ENCODE measurements around the gene SARS2.
A peak's percentile ranks its signal among the peaks of the same experiment; 100 is the strongest.
"Not testable (repeated sequence)": the region's sequence is repeated elsewhere in the genome, so short reads cannot be mapped to it uniquely, and the experiment has no call there.

Gene SARS2

DNA sequence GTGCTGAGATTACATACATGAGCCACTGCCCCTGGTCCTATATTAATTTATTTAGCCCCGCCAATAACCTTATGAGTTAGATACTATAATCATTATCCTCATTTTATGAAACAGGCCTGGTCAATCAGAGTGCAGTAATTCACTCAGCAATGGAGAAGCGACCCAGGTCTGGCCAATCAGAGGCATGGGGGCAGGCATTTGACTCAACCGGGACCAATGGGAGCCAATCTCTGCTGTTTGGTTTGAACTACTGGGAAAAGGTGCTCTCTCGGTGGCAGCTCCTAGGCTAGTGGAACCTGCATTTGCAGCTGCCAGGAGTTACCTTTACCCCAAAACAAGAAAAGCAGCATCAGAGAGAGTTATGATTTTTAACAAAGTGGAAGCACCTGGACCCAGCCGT, 37.7 kb downstream of the SARS2 start:
- no peak for DNase-seq (ENCODE audit: low read depth)

DNA sequence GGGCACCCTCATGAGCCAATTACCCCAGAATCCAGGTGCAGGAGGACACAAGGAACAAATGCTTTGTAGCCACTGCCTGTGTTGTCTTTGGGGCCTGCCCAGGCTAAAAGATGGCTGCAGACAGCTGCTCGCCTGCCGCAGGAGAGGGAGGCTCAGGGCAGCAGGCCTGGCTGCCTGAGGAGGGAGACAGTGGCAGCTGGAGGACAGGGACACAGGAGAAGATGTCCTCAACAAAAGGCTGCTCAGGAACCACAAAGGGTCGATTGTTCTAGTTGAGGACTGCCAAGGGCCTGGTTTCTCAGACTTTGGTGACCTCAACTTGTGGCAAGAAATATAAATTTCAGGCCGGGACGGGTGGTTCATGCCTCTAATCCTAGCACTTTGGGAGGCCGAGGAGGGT, 38.8 kb downstream of the SARS2 start:
- no peak for DNase-seq (ENCODE audit: low read depth)

DNA sequence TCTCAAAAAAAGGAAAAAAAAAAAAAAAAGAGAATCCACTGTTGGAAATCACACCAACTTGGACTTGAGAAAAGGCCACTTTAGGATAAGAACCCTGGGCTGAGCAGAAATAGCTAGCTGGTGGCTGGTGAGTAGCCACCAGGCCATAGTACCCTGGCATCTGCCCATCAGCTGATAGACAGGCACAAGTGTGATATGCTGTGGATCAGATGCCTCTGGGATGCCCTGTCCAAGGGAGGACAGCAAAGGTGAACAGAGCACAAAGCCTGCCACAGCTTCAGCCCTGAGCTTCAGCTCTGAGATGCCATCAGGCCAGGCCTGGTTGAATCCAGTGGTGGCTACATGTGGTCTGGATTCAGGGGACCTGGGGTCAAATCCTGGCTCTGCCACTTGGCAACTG, 39.9 kb downstream of the SARS2 start:
- DNase-seq (ENCODE audit: low read depth), result no peak

DNA sequence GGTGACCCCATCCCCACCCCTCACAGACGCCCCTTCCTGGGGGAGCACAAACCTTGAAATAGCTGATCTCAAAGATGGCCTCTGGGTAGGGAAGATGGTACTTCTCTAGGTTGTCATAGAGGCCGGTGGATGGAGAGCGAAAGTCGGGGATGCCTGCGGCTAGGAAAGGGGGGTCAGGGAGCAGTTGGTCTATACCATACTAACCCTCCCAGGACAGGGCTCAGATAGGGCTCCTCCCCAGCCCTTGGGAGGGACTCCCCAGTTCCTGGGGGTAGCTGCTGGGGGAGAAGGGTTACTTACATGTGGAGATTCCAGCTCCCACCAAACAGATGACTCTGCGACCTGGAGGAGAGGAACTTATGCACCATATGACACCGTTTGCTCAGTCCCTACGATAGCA, 40.8 kb downstream of the SARS2 start:
- no peak for DNase-seq (ENCODE audit: low read depth)

DNA sequence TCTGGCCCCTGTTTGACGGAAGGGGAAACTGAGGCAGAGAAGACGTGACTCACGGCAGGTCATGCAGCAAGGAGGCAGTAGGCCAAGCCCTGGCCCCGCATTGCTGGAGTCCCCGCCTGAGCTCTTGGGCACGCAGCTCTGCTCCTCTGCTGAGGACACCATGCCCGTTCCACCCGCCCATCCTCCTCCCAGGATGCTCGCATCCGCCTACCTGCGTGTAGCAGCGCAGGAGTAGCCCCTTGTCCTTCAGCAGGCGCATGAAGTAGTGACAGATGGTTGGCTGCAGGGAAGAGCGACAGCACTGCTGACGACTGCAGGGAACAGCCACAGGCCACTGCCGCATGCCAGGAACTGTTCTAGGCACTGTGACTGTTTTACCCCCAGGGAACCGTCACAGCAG, 41.7 kb downstream of the SARS2 start:
- DNase-seq (ENCODE audit: low read depth), result no peak

DNA sequence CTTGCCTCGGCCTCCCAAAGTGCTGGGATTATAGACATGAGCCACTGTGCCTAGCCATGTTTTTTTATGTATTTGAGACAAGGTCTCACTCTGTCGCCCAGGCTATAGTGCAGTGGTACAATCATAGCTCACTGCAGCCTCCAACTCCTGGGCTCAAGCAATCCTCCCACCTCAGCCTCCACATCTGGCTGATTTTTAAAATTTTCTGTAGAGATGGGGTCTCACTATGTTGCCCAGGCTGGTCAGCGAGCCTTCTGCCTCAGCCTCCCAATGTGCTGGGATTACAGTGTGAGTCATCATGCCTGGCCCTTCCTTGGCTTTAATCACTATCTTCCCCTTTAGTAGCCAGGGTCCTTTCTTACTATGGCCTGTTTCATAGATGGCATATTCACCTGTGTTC, 45.9 kb downstream of the SARS2 start:
- not testable (repeated sequence) for DNase-seq (ENCODE audit: low read depth)

DNA sequence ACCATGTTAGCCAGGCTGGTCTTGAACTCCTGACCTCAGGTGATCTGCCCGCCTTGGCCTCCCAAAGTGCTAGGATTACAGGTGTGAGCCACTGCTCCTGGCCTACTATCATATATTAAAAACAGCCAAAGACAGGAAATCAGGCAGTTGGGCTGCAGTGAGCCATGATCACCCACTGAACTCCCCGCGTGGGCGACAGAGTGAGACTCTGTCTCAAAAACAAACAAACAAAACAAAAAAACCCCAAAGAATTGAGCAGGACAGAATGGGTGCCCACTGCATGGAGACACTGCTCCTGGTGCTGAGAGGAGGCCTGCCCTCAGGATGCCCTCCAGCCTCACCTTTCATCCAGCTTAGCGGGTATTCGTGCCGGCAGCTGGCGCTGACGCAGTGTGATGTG, 47.3 kb downstream of the SARS2 start:
- no peak for DNase-seq (ENCODE audit: low read depth)

DNA sequence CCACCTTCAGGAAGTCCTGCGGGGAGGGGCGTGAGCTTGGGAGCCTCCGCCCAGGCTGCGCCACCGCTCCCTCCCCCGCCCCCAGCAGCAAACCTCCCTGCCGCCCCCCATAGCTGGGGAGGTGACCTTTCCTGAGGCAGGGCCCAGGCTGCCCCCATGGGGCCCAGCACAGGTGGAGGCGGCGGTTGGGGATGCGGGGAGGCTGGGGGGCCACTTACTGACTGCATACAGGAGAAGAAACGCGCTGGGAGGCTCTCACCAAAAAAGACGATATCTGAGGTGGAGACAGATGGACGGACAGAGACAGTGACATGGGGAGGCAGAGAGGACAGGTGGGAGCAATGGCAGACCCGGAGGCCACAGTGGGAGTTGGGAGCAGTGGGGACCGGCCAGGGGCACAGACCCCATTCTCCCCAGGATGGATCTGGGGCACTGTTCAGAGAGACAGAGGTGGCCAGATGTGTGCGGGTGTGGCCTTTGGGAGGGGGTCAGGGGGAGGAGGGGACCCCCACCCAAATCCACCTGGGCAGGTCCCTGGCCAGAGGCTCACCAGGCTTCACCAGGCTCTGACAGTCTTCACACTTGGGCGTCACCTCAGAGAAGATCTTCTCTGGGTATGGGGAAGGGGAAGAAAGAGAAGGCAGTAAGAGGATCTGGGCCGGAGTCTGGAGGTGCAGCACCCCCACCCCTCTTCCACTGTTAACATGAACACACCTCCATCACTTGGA, 49.5 kb downstream of the SARS2 start:
- DNase-seq (ENCODE audit: low read depth), result no peak

DNA sequence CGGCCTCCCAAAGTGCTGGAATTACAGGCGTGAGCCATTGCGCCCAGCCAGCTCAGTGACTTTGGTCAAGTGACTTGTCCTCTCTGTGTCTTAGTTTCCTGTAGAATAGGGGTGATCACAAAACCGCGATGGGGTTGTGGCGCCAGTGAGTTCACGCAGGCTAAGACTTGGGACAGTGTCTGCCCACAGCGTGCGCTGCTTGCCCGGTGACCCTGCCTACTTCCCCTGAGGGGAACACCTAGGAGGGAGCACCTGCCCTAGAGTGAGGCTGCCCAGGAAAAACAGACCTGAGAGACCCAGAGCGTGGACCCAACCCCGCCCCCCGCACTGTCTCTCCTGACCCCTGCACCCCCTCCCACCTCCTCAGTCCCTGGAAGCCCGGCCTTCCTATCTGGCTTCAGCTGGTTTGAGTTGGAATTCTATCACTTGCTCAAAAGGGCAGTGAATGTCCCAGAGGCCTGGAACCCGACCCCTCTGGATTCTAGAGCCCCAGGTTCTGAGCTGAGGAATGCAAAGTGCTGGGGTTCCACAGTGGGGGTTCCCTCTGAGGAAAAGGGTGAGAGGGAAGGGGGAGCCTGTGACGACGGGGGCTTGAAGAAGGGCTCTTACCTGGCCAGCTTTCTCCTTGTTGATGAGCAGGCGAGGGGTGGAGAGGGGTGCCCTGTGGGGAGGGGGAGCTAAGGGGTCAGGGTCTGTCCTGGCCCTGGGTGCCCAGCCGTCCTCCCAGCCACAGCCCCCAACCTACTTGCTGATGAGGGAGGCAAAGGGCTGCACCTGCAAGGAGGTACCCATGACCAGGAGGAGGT, 50.3 kb downstream of the SARS2 start:
- no peak for DNase-seq (ENCODE audit: low read depth)

DNA sequence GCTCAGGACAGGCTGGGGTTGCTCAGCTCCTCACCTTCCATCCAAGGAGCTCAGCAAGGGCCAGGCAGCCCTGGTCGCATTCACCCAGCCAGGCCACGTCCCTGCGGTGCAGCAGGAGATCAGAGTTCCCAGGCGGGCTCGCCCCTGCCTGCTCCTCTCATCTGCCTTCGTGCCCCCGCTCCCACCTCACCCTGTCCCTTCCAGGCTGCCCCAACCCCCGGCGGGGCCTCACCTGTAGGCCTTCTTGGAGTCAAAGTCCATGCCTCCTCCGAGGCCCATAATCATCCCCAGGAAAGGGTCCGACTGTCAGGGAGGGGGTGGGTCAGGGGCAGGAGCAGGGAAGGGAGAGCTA, 51.2 kb downstream of the SARS2 start:
- DNase-seq (ENCODE audit: low read depth), result no peak

DNA sequence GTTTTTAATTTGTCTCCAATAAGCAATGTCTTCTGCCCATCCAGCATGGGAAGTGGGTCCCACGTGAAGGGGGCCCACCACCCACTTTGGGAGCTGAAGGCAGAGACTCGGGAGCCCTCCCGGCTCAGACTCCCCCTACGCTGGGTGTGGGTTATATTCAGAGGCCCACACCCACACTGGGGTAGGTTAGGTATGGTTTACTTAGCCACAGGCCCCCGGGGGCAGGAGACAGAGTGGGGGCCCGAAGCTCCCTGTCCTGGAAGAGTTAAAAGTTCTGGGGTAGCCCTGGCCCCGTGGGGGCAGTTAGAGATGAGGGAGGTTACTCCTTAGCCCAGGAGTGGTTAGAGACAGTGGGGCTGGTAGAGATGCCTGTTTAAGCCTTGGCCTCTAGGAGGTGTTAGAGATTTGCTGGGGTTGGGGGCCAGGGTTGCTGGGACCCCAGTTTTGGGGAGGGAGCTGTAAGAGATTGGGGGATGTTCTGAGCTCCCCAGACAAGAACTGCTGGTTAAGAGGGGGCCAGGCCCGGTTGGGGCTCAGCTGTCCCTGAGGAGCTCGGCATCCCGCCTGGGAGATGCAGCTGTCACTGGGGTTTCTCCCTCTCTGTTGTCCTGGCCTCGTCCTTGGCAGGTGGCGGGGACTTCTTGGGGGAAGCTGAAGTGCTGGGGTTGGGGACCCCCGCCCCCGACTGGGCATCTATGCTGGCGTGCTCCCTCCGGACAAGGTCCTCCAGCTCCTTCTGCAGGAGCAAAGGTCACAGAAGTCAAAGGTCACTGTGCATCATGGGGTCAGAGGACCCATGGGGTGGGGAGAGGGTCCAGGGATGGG, 51.8 kb downstream of the SARS2 start:
- DNase-seq (ENCODE audit: low read depth), result no peak

DNA sequence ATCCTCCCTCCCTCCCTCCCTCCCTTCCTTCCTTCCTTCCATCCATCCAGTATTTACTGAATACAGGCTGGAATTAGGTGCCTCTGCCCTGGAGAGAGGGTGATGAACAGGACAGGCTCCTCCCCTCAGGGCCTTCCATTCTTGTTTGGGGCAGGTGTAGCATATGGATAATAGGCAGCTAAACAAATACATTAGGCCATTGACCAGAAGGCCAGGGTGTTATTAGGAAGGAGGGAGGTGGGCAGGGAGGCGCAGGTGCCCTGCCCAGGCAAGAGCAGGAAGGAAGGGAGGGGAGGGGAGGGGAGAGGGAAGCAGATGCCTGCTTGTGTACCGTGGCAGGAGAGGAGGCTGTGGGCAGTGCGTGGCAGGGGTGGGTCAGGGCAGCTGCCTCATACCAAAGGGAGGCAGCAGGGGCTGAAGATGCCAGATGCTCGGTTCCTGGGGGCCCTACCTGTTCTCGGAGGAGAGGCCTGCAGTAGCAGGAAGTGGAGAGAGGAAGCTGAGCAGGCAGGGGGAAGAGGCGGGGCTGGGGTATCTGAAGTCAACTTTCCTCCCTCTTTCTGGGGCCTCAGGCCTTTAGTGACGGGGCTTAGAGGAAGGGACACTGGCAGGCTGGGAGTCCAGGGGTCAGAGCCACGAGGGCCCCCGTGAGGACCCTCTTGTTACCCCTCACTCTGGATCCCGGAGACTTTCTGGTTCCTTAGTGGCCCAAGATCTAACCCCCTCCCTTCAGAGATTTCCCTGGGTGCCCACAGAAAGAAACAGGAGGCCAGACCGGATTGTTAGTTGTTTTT, 52.6 kb downstream of the SARS2 start, which contains the start of gene RINL:
RINL (minus strand) TSS at position 495 of the 794 bp plus-strand sequence. CDS start 1,533 bp downstream, outside the sequence.
- peak; percentile 58 for DNase-seq (ENCODE audit: low read depth)

DNA sequence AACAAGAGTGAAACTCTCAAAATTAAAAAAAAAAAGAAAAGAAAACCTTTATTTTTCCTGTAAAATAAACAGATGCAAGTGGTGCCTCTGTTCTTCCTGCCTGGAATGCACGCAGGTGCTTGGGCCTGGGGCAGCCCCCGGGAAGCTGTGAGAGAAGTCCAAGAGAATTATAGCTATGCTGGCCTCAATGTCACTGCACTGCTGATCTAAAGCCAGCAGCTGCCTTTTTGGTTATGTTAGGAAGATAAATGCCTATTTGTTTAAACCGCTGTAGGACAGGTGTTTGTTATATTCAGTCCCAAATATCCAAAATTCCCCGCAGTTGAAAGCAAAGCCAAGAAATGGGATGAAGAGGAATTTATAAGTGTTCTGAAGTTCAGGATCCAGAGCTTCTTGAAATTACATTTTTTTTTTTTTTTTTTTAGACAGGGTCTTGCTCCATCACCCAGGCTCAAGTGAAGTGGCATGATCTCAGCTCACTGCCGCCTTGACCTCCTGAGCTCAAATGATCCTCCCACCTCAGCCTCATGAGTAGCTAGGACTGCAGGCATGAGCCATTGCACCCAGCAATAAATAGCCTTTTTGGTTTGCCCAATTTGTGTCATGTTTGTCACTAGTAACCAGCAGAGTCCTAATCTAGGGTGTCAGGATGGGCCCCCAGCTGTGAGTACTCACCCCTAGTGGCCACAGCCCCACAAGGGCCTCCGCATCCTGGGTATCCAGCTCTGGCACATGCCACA, 54.7 kb downstream of the SARS2 start:
- no peak for DNase-seq (ENCODE audit: low read depth)

DNA sequence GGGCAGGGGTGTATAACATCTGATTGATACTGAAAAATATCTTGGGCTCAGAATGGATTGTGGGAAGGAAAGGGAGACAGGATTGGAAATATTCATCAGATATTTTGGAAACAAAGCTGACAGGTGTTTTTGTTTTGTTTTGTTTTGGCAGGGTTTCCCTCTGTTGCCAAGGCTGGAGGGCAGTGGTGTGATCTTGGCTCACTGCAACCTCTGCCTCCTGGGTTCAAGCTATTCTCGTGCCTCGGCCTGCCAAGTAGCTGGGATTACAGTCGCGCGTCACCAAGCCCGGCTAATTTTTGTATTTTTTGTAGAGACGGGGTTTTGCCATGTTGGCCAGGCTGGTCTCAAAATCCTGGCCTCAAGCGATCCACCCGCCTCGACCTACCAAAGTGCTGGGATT, 57.2 kb downstream of the SARS2 start:
- not testable (repeated sequence) for DNase-seq (ENCODE audit: low read depth)

DNA sequence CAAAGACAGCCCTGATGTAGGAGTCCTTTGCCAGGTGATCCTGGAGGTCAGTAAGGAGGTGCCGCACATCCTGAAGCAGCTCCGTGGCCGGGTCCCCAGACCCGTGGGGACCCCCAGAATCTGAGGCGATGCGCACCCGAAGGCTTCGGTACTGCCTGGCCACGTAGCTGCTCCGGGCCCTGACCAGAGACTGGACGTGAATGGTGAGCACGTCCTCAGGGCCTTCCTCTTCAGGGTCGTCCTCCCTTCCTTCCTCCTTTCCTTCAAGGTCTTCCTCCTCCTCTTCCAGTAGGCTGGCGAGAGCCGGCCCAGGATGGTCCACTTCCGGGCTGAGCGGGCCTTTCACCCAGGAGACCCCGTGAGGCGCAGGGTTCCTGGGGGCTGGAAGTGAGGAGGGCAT, 60.0 kb downstream of the SARS2 start:
- no peak for DNase-seq (ENCODE audit: low read depth)

DNA sequence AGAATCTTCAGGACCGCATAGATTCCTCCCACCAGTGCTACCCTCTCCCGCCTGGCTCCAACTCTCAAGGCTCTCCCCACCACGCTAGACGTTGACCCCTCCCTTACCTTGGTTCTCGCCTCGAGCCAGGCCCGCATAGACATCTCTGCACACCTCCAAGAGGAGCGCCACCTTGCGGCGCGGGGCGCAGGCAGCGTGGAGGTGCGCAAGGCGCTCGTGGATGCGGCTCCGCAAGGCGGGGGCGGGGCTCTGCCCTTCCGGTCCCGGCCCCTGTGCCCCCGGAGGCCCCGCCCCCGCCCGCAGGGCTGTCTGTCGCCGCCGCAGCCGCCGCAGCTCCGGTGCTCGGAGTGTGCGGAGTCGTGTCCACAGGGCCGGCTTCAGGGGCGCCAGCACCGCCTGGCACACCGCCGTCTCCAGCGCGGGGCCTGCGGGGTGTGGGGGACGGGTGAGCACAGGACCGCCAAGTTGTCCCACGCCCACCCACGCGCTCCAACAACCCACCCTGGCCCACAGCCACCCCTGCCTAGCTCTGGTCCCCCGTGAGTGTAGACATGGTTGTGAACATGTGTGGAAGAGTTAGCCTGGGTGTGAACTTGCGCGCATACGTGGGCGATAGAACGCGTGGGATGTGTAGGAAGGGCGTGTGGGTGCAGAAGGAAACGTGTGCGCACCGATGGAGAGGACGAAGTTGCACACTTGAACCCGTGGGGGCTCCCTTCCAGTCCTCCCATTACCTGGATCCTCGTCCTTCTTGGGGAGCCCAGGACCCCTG, 60.5 kb downstream of the SARS2 start:
- DNase-seq (ENCODE audit: low read depth), result peak; percentile 92

DNA sequence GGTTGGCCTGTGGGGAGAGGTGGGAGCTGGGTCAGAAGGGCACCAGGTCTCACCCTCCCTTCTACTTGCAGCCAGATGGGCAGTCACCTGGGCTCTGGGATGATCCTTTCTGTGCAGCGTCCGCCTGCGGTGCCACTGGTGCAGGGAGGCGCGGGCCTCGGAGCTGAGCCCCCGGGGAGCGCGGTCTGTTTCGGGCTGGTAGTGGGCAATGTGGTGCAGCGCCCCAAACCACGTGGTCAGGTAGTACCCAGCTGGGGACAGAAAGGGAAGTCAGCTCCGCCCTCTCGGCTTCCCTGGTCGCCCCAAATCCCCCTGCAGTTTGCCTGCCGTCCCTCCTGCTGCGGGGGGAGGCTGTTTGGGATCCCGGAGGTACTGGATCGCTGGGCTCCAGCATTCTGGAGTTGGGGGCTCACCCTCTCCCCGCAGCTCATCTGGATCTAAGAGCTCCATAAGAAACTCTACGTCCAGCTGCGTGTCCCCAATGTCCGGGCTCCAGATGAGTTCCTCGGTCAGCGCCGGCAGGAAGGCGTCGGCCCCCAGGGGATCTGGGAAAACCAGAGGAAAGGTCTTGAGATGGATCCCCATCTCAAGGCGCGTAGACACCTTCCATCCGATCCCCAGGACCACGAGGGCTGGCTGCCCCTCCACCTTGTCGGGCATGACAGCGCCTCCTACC, 61.3 kb downstream of the SARS2 start:
- no peak for DNase-seq (ENCODE audit: low read depth)

DNA sequence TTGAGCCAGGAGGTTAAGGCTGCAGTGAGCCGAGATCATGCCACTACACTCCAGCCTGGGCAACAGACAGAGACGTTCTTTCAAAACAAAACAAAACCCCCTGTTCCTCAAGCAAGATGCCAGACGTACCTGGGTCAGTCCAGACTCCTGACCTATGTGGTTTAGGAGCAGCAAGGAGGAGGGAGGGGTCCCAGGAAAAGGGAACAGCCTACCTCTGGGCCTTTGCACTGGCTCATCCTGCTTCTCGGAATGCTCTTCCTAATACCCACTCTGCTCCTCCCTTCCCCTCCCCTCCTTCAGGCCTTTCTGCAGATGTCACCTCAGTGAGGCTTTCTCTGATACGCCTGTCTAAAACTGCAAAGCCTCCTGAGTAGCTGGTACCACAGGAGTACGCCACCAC, 62.0 kb downstream of the SARS2 start:
- no peak for DNase-seq (ENCODE audit: low read depth)

DNA sequence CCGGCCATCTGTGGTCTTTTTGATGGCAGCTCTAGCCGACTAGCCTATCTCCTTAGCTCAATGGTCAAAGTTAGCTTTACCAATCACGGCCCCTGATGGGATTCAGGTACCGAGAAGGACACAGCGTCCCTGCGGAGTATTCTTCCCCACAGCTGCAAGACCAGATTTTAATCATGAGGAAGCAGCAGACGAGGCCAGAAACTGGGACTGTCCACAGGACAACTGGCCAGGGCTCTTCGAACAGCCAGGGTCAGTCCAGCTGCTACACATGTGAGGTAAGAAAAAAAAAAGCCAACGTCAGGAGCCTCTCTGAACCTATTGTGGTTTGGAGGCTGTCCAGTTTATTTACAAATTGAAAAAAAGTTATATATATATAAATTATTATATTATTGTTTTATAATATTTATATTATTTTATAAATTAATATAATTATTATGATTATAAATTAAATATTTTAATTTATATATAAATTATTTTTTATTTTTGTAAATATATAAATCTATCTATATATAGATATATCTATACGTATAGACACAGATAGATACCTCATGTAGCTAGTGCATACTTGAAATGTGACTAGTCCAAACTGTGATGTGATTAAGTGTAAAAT, 63.3 kb downstream of the SARS2 start:
- DNase-seq (ENCODE audit: low read depth), result no peak

All from activated T-cell treated with anti-CD3 and anti-CD28 coated beads for 1 hour (primary cell).